ENCODE data around the gene AKNA. TPM values are rescaled to one million over a fixed set of nuclear protein-coding genes. Genes with fewer than 3 reads are reported as not detected.

The AKNA gene
- total and polyA plus RNA-seq, 9 donors, result 7.0 to 14.6 (median 10.1) TPM

GRCh38 chr9:114310471-114311450, 77.0 kb downstream of the AKNA start:
- WGBS (ENCODE audit: insufficient coverage), result 85% methylated on average over 8 of the region's 22 CpGs
- no peak for DNase-seq
- no peaks in the 10 kb centered on the region for H3K4me1 ChIP-seq (ENCODE audit: control insufficient read depth, insufficient read depth, low read length)
- H3K4me3 ChIP-seq (ENCODE audit: low read length), result no peak overlapping the region
- H3K9me3 ChIP-seq (replicated peaks; ENCODE audit: control insufficient read depth, low read depth, low read length), result no peaks in the 10 kb centered on the region
- no peaks in the 10 kb centered on the region for H3K27me3 ChIP-seq (ENCODE audit: control insufficient read depth, insufficient read depth, low read length)
- no peak overlapping the region for H3K27ac ChIP-seq (ENCODE audit: low read length)
- peaks cover 37% of the 10 kb centered on the region for H3K36me3 ChIP-seq (ENCODE audit: control insufficient read depth, insufficient read depth, low read length)

GRCh38 chr9:114309096-114309495, 78.7 kb downstream of the AKNA start:
- peaks cover 4% of the 10 kb centered on the region for H3K4me1 ChIP-seq (ENCODE audit: control insufficient read depth, insufficient read depth, low read length)
- WGBS (ENCODE audit: insufficient coverage), result 90% methylated on average over 10 of the region's 13 CpGs
- no peak for DNase-seq
- no peak overlapping the region for H3K27ac ChIP-seq (ENCODE audit: low read length)
- H3K27me3 ChIP-seq (ENCODE audit: control insufficient read depth, insufficient read depth, low read length), result no peaks in the 10 kb centered on the region
- no peaks in the 10 kb centered on the region for H3K9me3 ChIP-seq (replicated peaks; ENCODE audit: control insufficient read depth, low read depth, low read length)
- H3K36me3 ChIP-seq (ENCODE audit: control insufficient read depth, insufficient read depth, low read length), result peaks cover 38% of the 10 kb centered on the region
- no peak overlapping the region for H3K4me3 ChIP-seq (ENCODE audit: low read length)

DNA sequence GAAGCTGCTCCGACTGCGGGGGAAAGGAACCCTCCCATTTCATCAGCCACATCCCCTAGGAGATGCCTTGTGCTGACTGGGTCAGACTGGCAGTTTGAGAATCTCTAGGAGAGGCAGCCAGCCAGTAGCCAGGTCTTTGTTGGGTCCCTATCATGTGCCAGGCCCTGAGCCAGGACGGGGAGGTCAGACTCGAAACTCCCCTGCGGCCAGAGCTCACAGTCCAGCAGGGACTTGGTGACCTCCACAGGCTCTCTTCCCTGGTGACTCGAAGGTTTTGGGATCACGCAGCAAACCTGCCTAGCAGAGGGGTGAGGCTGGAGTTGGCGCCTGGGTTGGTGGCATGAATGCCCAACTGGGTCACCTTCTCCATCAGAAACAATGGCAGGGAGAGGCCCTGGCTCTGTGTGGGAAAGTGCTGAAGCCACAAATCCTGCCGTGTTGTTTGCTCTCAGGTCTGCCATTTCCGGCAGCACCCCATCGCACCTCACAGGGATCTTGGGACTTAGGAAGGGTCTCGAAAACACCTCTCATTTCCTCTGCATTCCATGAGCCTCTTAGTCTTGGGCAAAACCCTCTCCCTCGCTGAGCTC, 79.3 kb downstream of the AKNA start:
- no peak for DNase-seq
- no peak overlapping the region for H3K27ac ChIP-seq (ENCODE audit: low read length)
- WGBS (ENCODE audit: insufficient coverage), result 94% methylated on average over 6 of the region's 13 CpGs
- no peak overlapping the region for H3K4me3 ChIP-seq (ENCODE audit: low read length)
- H3K36me3 ChIP-seq (ENCODE audit: control insufficient read depth, insufficient read depth, low read length), result peaks cover 39% of the 10 kb centered on the region
- H3K9me3 ChIP-seq (replicated peaks; ENCODE audit: control insufficient read depth, low read depth, low read length), result no peaks in the 10 kb centered on the region
- peaks cover 4% of the 10 kb centered on the region for H3K4me1 ChIP-seq (ENCODE audit: control insufficient read depth, insufficient read depth, low read length)
- no peaks in the 10 kb centered on the region for H3K27me3 ChIP-seq (ENCODE audit: control insufficient read depth, insufficient read depth, low read length)

DNA sequence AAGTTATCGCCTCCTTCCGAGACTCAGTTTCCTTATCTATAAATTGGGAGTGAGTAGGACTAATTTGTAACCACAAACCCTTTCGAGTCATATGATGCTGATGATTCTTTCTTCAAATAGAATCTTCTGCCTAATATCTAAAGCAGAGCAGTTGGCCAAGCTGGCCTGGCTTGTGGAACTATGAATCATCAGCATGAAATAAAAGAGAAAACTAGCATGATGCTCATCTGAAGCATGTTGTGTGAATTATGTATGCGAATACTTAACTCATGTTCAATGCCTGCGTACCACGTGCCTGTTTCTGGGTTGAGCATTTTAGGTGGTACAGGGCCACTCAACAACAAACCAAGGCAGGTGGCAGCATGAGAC, 79.9 kb downstream of the AKNA start:
- 100% methylated on average over 1 of the region's 6 CpGs for WGBS (ENCODE audit: insufficient coverage)
- no peak for DNase-seq
- no peaks in the 10 kb centered on the region for H3K27me3 ChIP-seq (ENCODE audit: control insufficient read depth, insufficient read depth, low read length)
- H3K4me1 ChIP-seq (ENCODE audit: control insufficient read depth, insufficient read depth, low read length), result peaks cover 4% of the 10 kb centered on the region
- no peak overlapping the region for H3K27ac ChIP-seq (ENCODE audit: low read length)
- no peaks in the 10 kb centered on the region for H3K9me3 ChIP-seq (replicated peaks; ENCODE audit: control insufficient read depth, low read depth, low read length)
- no peak overlapping the region for H3K4me3 ChIP-seq (ENCODE audit: low read length)
- peaks cover 39% of the 10 kb centered on the region for H3K36me3 ChIP-seq (ENCODE audit: control insufficient read depth, insufficient read depth, low read length)

DNA sequence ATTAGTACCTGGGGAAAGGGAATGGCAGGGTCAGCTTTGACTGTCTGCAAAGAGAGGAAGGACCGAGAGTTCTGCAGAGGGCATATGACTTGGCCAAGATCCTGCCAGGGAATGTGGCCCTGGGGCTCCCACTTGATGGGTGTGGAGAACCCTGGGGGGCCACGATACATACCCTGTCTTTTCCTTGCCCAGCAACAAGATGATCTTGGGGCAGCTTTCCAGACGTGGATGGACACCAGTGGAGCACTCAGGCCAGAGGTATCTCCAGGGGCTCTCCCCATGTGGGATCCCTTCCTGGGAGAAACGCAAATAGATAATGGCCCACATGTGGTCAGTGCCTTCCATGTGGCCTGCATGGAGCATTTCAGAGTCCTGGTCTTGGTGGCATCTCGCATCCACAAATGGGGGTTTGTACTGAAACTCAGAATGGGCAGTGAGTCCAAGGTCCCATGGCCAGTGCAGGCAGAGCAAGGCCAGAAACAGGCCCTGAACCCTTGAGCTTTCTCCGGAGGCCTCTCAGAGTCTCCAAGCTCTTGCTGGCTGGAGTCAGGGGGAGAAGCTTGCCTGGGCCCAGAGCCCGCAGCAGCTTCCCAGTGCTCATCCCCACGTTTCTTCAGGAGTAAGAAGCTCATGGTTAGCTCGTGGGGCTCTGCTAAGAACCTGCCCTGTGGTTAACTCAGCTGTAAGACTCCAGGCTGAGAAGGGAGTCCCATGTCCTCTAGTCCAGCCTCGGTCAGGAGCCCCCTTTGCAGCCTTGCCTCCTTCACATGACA, 83.2 kb downstream of the AKNA start:
- H3K9me3 ChIP-seq (replicated peaks; ENCODE audit: control insufficient read depth, low read depth, low read length), result no peaks in the 10 kb centered on the region
- no peaks in the 10 kb centered on the region for H3K27me3 ChIP-seq (ENCODE audit: control insufficient read depth, insufficient read depth, low read length)
- H3K4me1 ChIP-seq (ENCODE audit: control insufficient read depth, insufficient read depth, low read length), result peaks cover 4% of the 10 kb centered on the region
- DNase-seq, result no peak
- peaks cover 56% of the 10 kb centered on the region for H3K36me3 ChIP-seq (ENCODE audit: control insufficient read depth, insufficient read depth, low read length)
- H3K27ac ChIP-seq (ENCODE audit: low read length), result no peak overlapping the region
- WGBS (ENCODE audit: insufficient coverage), result 85% methylated on average over 8 of the region's 10 CpGs
- H3K4me3 ChIP-seq (ENCODE audit: low read length), result no peak overlapping the region

- H3K4me1 ChIP-seq (ENCODE audit: control insufficient read depth, insufficient read depth, low read length), result peaks cover 4% of the 10 kb centered on the region
- no peak for DNase-seq
- no peak overlapping the region for H3K4me3 ChIP-seq (ENCODE audit: low read length)
- no peaks in the 10 kb centered on the region for H3K9me3 ChIP-seq (replicated peaks; ENCODE audit: control insufficient read depth, low read depth, low read length)
- peaks cover 60% of the 10 kb centered on the region for H3K36me3 ChIP-seq (ENCODE audit: control insufficient read depth, insufficient read depth, low read length)
- 86% methylated on average over 3 of the region's 4 CpGs for WGBS (ENCODE audit: insufficient coverage)
- H3K27me3 ChIP-seq (ENCODE audit: control insufficient read depth, insufficient read depth, low read length), result no peaks in the 10 kb centered on the region
- no peak overlapping the region for H3K27ac ChIP-seq (ENCODE audit: low read length)
Observed at GRCh38 chr9:114303977-114304376, 83.8 kb downstream of the AKNA start.

DNA sequence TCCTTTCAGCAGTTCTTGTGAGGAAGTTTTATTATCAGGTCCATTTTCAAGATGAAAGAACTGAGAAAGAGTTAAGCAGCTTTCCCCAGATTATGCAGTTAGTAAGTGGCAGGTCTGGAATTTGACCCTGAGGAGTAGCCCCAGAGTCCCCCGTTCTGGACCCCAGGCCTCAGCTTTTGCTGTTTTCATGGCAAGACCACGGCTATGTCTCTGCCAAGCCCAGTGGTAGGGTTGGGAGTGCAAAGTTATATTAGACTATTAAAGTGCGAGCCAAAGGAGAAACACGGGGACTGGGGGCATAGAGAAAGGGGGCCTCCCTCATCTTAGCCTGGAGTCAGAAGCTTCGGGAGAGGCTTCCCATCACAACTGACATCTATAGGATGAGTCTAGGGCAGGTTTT, 84.2 kb downstream of the AKNA start:
- no peak overlapping the region for H3K4me3 ChIP-seq (ENCODE audit: low read length)
- peaks cover 4% of the 10 kb centered on the region for H3K4me1 ChIP-seq (ENCODE audit: control insufficient read depth, insufficient read depth, low read length)
- no peak for DNase-seq
- no peak overlapping the region for H3K27ac ChIP-seq (ENCODE audit: low read length)
- WGBS (ENCODE audit: insufficient coverage), result 52% methylated on average over 3 of the region's 5 CpGs
- H3K27me3 ChIP-seq (ENCODE audit: control insufficient read depth, insufficient read depth, low read length), result no peaks in the 10 kb centered on the region
- H3K36me3 ChIP-seq (ENCODE audit: control insufficient read depth, insufficient read depth, low read length), result peaks cover 57% of the 10 kb centered on the region
- H3K9me3 ChIP-seq (replicated peaks; ENCODE audit: control insufficient read depth, low read depth, low read length), result no peaks in the 10 kb centered on the region

- 49% methylated on average over 5 of the region's 6 CpGs for WGBS (ENCODE audit: insufficient coverage)
- Histone ChIP-seq H3K4me3 (ENCODE audit: low read length) (no peak overlapping the region), H3K27ac (ENCODE audit: low read length) (no peak overlapping the region), H3K9me3 (replicated peaks; ENCODE audit: control insufficient read depth, low read depth, low read length) (no peaks in the 10 kb centered on the region), H3K36me3 (ENCODE audit: control insufficient read depth, insufficient read depth, low read length) (peaks cover 50% of the 10 kb centered on the region), H3K27me3 (ENCODE audit: control insufficient read depth, insufficient read depth, low read length) (no peaks in the 10 kb centered on the region), H3K4me1 (ENCODE audit: control insufficient read depth, insufficient read depth, low read length) (peaks cover 4% of the 10 kb centered on the region)
- no peak for DNase-seq
Observed at GRCh38 chr9:114302727-114303126, 85.1 kb downstream of the AKNA start.

GRCh38 chr9:114301798-114302565, 85.8 kb downstream of the AKNA start:
- Histone ChIP-seq H3K36me3 (ENCODE audit: control insufficient read depth, insufficient read depth, low read length) (peaks cover 43% of the 10 kb centered on the region), H3K27me3 (ENCODE audit: control insufficient read depth, insufficient read depth, low read length) (no peaks in the 10 kb centered on the region), H3K27ac (ENCODE audit: low read length) (no peak overlapping the region), H3K4me3 (ENCODE audit: low read length) (no peak overlapping the region), H3K9me3 (replicated peaks; ENCODE audit: control insufficient read depth, low read depth, low read length) (no peaks in the 10 kb centered on the region), H3K4me1 (ENCODE audit: control insufficient read depth, insufficient read depth, low read length) (peaks cover 4% of the 10 kb centered on the region)
- WGBS (ENCODE audit: insufficient coverage), result 76% methylated on average over 10 of the region's 15 CpGs
- no peak for DNase-seq
